IgD-negative memory B cell (primary cell): ENCODE measurements around the gene CELSR1. TPM values are rescaled to one million over a fixed set of nuclear protein-coding genes. Genes with fewer than 3 reads are reported as not detected.
"Not testable (repeated sequence)": the region's sequence is repeated elsewhere in the genome, so short reads cannot be mapped to it uniquely, and the experiment has no call there.

ENCODE experiments used
- H3K27ac Mint-ChIP-seq, 3 donors: one replicate each; pipeline ENCODE4 v1.8.0; 2020 to 2022; ENCODE audit warnings: mild to moderate bottlenecking in 3 of 3, mixed read lengths in 3 of 3, moderate library complexity in 1 of 3
- H3K27me3 Mint-ChIP-seq: one replicate; pipeline ENCODE4 v1.8.0; 2021; ENCODE audit warnings: mixed read lengths
- H3K36me3 Mint-ChIP-seq: one replicate; pipeline ENCODE4 v1.8.0; 2020; ENCODE audit warnings: mild to moderate bottlenecking, mixed read lengths
- H3K4me1 Mint-ChIP-seq, 3 donors: one replicate each; pipeline ENCODE4 v1.8.0; 2020 to 2022; ENCODE audit warnings: mixed read lengths in 3 of 3, mild to moderate bottlenecking in 1 of 3
- H3K4me3 Mint-ChIP-seq, 4 donors: one replicate each; pipeline ENCODE4 v1.8.0; 2020 to 2022; ENCODE audit warnings: mild to moderate bottlenecking in 4 of 4, mixed read lengths in 4 of 4, moderate library complexity in 3 of 4
- H3K9me3 Mint-ChIP-seq, 3 donors: one replicate each; pipeline ENCODE4 v1.8.0; 2020 to 2021; ENCODE audit warnings: mixed read lengths in 3 of 3, mild to moderate bottlenecking in 1 of 3
- polyA plus RNA-seq: library from polyadenylated mRNA; unstranded; fragments of 300-500 nt; fragmentation: Illumina TruSeq; gene quantifications from one replicate; pipeline ENCODE4 v1.2.3, GENCODE V29; 2021

CELSR1 gene
- polyA plus RNA-seq, 1 donor from 2014 or later, result 5.2 TPM

- Mint-ChIP-seq H3K9me3 (no peaks in the 10 kb centered on the region), H3K27me3 (peaks cover 2% of the 10 kb centered on the region), H3K4me1 (peaks cover 0 to 2% (median 0%) of the 10 kb centered on the region in 3 donors), H3K4me3 (no peak overlapping the region), H3K27ac (no peak overlapping the region), H3K36me3 (peaks cover 1% of the 10 kb centered on the region)
These were observed 18.0 kb downstream of the CELSR1 start for GRCh38 chr22:46519377-46519776.

GRCh38 chr22:46518542-46519325 lies 18.7 kb downstream of the CELSR1 start:
- Mint-ChIP-seq H3K4me3 (no peak overlapping the region), H3K27me3 (peaks cover 2% of the 10 kb centered on the region), H3K36me3 (peaks cover 1% of the 10 kb centered on the region), H3K27ac (no peak overlapping the region), H3K9me3 (no peaks in the 10 kb centered on the region), H3K4me1 (peaks cover 0 to 2% (median 0%) of the 10 kb centered on the region in 3 donors)

GRCh38 chr22:46518038-46518437 lies 19.4 kb downstream of the CELSR1 start:
- Mint-ChIP-seq H3K4me3 (no peak overlapping the region), H3K27me3 (peaks cover 2% of the 10 kb centered on the region), H3K36me3 (peaks cover 1% of the 10 kb centered on the region), H3K27ac (no peak overlapping the region), H3K9me3 (no peaks in the 10 kb centered on the region), H3K4me1 (peaks cover 0 to 2% (median 0%) of the 10 kb centered on the region in 3 donors)

GRCh38 chr22:46517255-46517761 lies 20.1 kb downstream of the CELSR1 start:
- H3K27ac Mint-ChIP-seq, result no peak overlapping the region
- peaks cover 0 to 2% (median 0%) of the 10 kb centered on the region in 3 donors for H3K4me1 Mint-ChIP-seq
- H3K36me3 Mint-ChIP-seq, result peaks cover 1% of the 10 kb centered on the region
- no peak overlapping the region for H3K4me3 Mint-ChIP-seq
- H3K27me3 Mint-ChIP-seq, result peaks cover 3% of the 10 kb centered on the region
- H3K9me3 Mint-ChIP-seq, result no peaks in the 10 kb centered on the region

- Mint-ChIP-seq H3K27ac (no peak overlapping the region), H3K4me1 (peaks cover 0 to 2% (median 0%) of the 10 kb centered on the region in 3 donors), H3K36me3 (peaks cover 1% of the 10 kb centered on the region), H3K4me3 (no peak overlapping the region), H3K9me3 (no peaks in the 10 kb centered on the region), H3K27me3 (peaks cover 3% of the 10 kb centered on the region)
These were observed 20.8 kb downstream of the CELSR1 start for GRCh38 chr22:46516638-46517037.

- H3K36me3 Mint-ChIP-seq, H3K4me3 Mint-ChIP-seq, H3K9me3 Mint-ChIP-seq, H3K27me3 Mint-ChIP-seq, H3K27ac Mint-ChIP-seq, H3K4me1 Mint-ChIP-seq: not testable (repeated sequence)
These were observed 21.3 kb downstream of the CELSR1 start for GRCh38 chr22:46516112-46516487.

GRCh38 chr22:46515208-46516111 lies 22.0 kb downstream of the CELSR1 start:
- peaks cover 1% of the 10 kb centered on the region for H3K27me3 Mint-ChIP-seq

GRCh38 chr22:46514592-46515207 lies 22.7 kb downstream of the CELSR1 start:
- Mint-ChIP-seq H3K9me3 (no peaks in the 10 kb centered on the region), H3K27me3 (peaks cover 3% of the 10 kb centered on the region), H3K27ac (no peak overlapping the region), H3K4me1 (no peaks in the 10 kb centered on the region), H3K4me3 (no peak overlapping the region), H3K36me3 (peaks cover 1% of the 10 kb centered on the region)

More at GRCh38 chr22:46515208-46516111, 22.0 kb downstream of the CELSR1 start:
- Mint-ChIP-seq H3K4me3 (no peak overlapping the region), H3K9me3 (no peaks in the 10 kb centered on the region), H3K27ac (no peak overlapping the region), H3K4me1 (no peaks in the 10 kb centered on the region), H3K36me3 (peaks cover 1% of the 10 kb centered on the region)

GRCh38 chr22:46513908-46514550 lies 23.4 kb downstream of the CELSR1 start:
- Mint-ChIP-seq H3K27ac (no peak overlapping the region), H3K27me3 (peaks cover 6% of the 10 kb centered on the region), H3K36me3 (peaks cover 1% of the 10 kb centered on the region), H3K9me3 (no peaks in the 10 kb centered on the region), H3K4me3 (no peak overlapping the region), H3K4me1 (no peaks in the 10 kb centered on the region)

- peaks cover 1% of the 10 kb centered on the region for H3K36me3 Mint-ChIP-seq
- H3K4me3 Mint-ChIP-seq, result no peak overlapping the region
- H3K9me3 Mint-ChIP-seq, result no peaks in the 10 kb centered on the region
- H3K27me3 Mint-ChIP-seq, result peaks cover 10% of the 10 kb centered on the region
- no peaks in the 10 kb centered on the region for H3K4me1 Mint-ChIP-seq
- H3K27ac Mint-ChIP-seq, result no peak overlapping the region
These were observed 24.7 kb downstream of the CELSR1 start for GRCh38 chr22:46512683-46513082.

GRCh38 chr22:46512039-46512370 lies 25.4 kb downstream of the CELSR1 start:
- peaks cover under 1% of the 10 kb centered on the region for H3K36me3 Mint-ChIP-seq
- peaks cover 10% of the 10 kb centered on the region for H3K27me3 Mint-ChIP-seq
- no peaks in the 10 kb centered on the region for H3K9me3 Mint-ChIP-seq
- H3K4me1 Mint-ChIP-seq, result no peaks in the 10 kb centered on the region
- no peak overlapping the region for H3K4me3 Mint-ChIP-seq
- H3K27ac Mint-ChIP-seq, result no peak overlapping the region

GRCh38 chr22:46511151-46512038 lies 26.0 kb downstream of the CELSR1 start:
- H3K36me3 Mint-ChIP-seq, result no peaks in the 10 kb centered on the region
- peaks cover 13% of the 10 kb centered on the region for H3K27me3 Mint-ChIP-seq
- H3K4me3 Mint-ChIP-seq, result no peak overlapping the region
- peaks cover 4 to 6% (median 4%) of the 10 kb centered on the region in 3 donors for H3K4me1 Mint-ChIP-seq
- no peak overlapping the region for H3K27ac Mint-ChIP-seq
- H3K9me3 Mint-ChIP-seq, result no peaks in the 10 kb centered on the region

GRCh38 chr22:46509416-46510089 lies 27.9 kb downstream of the CELSR1 start:
- no peaks in the 10 kb centered on the region for H3K36me3 Mint-ChIP-seq
- H3K4me3 Mint-ChIP-seq, result no peak overlapping the region
- no peak overlapping the region for H3K27ac Mint-ChIP-seq
- H3K4me1 Mint-ChIP-seq, result peaks cover 7 to 11% (median 9%) of the 10 kb centered on the region in 3 donors
- no peaks in the 10 kb centered on the region for H3K9me3 Mint-ChIP-seq
- peaks cover 18% of the 10 kb centered on the region for H3K27me3 Mint-ChIP-seq
